ENCODE results near the gene EED. TPM values are rescaled to one million over a fixed set of nuclear protein-coding genes. Genes with fewer than 3 reads are reported as not detected.
"Not testable (repeated sequence)": the region's sequence is repeated elsewhere in the genome, so short reads cannot be mapped to it uniquely, and the experiment has no call there.

The EED gene
- total RNA-seq, 1 donor from 2014 or later, result 29.7 TPM

DNA sequence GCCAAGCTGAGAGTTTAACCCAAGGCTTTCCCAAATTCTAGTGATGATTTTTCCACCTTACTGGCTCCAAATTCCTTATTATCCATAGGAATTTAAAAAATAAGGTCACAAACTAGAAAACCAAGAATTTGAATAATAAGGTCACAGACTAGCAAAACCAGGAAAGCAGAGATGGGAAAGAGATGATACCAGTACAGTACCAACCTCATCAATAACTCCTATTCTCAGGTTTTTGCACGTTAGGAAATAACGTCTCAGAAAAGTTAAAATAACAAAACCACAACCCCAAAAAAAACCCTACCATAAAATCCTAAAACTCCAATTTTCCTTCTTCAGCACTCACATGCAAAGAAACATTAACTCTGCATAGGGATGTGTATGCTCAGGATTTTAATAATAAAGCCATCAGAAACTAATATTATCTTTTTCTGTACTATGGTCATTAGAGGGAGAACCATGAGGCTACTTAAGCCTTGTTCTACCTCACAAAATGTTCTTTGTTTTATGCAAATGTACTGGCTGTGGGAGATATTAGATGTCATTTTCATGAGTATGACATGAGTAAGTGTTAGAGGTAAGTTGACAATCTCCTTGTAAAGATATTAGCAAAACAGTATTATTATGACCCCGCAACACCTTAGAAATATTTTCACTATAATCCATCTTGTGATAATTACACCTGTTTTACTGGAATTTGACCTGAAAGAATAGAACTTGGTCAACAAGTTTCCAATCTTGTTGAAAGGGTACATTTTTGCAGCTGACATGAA lies 16.1 kb upstream of the EED start:
- no peaks in the 10 kb centered on the region for H3K27me3 ChIP-seq
- no peaks in the 10 kb centered on the region for H3K9me3 ChIP-seq
- no peaks in the 10 kb centered on the region for H3K36me3 ChIP-seq
- H3K27ac ChIP-seq, result no peak overlapping the region
- intact Hi-C loops (cut with DNase I), result no loop called here
- TF ChIP-seq, protein P1, sequence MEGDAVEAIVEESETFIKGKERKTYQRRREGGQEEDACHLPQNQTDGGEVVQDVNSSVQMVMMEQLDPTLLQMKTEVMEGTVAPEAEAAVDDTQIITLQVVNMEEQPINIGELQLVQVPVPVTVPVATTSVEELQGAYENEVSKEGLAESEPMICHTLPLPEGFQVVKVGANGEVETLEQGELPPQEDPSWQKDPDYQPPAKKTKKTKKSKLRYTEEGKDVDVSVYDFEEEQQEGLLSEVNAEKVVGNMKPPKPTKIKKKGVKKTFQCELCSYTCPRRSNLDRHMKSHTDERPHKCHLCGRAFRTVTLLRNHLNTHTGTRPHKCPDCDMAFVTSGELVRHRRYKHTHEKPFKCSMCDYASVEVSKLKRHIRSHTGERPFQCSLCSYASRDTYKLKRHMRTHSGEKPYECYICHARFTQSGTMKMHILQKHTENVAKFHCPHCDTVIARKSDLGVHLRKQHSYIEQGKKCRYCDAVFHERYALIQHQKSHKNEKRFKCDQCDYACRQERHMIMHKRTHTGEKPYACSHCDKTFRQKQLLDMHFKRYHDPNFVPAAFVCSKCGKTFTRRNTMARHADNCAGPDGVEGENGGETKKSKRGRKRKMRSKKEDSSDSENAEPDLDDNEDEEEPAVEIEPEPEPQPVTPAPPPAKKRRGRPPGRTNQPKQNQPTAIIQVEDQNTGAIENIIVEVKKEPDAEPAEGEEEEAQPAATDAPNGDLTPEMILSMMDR (IDR thresholded peaks at IDR 0.05), result no peak
- TF ChIP-seq POLR2AphosphoS5 (IDR thresholded peaks at IDR 0.05; ENCODE audit: insufficient read depth in 1 of 2, low read depth in 1 of 2) (no peak), POLR2A (IDR thresholded peaks at IDR 0.05) (no peak)
- no peaks in the 10 kb centered on the region for H3K4me1 ChIP-seq
- no peak for DNase-seq (ENCODE audit: extremely low spot score in 2 of 2)
- no peak overlapping the region for H3K4me3 ChIP-seq

DNA sequence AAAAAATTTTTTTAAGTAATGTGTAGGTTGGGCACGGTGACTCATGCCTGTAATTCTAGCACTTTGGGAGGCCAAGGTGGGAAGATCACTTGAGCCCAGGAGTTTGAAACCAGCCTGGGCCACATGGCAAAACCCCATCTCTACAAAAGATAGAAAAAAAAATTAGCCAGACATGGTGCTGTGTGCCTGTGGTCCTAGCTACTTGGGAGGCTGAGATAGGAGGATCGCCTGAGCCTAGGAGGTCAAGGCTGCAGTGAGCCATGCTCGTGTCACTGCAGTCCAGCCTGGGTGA lies 15.6 kb upstream of the EED start:
- H3K36me3 ChIP-seq; H3K9me3 ChIP-seq; intact Hi-C loops (cut with DNase I); H3K27ac ChIP-seq; H3K4me3 ChIP-seq; H3K27me3 ChIP-seq; DNase-seq (ENCODE audit: extremely low spot score in 2 of 2); H3K4me1 ChIP-seq: not testable (repeated sequence)

DNA sequence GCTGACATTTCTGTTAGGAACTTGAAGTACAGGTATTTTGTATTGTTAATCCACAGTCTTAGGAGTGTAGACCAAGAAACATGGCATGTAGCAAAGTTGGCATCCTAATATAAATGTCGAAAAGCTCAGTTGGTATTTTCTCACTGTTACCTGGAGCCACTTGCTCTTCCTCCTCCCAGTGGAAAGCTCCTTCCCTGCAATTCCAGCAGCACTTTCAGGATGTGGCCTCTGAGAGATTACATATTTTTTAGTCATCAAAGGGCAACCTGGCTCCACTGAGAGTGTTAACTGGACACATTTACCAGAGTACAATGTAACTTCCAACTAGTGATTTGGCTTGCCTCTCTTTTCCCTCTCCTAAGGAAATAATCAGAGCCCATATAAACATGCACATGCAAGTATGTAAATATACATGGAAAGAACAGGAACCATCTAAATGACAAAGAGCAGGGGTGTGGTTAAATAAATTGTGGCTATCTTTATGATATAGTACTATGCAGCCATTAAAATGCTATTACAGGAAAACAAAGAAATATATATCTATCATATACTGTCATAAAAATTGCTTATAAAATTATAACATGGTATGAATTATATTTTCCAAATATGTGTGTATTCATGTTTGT lies 14.3 kb upstream of the EED start:
- Histone ChIP-seq H3K4me3 (no peak overlapping the region), H3K36me3 (no peaks in the 10 kb centered on the region), H3K27ac (no peak overlapping the region), H3K4me1 (no peaks in the 10 kb centered on the region), H3K27me3 (no peaks in the 10 kb centered on the region), H3K9me3 (no peaks in the 10 kb centered on the region)
- TF ChIP-seq, protein P1 (IDR thresholded peaks at IDR 0.05), result no peak
- TF ChIP-seq POLR2A (IDR thresholded peaks at IDR 0.05), result no peak
- no peak for TF ChIP-seq POLR2AphosphoS5 (IDR thresholded peaks at IDR 0.05; ENCODE audit: insufficient read depth in 1 of 2, low read depth in 1 of 2)
- no peak for DNase-seq (ENCODE audit: extremely low spot score in 2 of 2)
- intact Hi-C loops (cut with DNase I), result no loop called here

DNA sequence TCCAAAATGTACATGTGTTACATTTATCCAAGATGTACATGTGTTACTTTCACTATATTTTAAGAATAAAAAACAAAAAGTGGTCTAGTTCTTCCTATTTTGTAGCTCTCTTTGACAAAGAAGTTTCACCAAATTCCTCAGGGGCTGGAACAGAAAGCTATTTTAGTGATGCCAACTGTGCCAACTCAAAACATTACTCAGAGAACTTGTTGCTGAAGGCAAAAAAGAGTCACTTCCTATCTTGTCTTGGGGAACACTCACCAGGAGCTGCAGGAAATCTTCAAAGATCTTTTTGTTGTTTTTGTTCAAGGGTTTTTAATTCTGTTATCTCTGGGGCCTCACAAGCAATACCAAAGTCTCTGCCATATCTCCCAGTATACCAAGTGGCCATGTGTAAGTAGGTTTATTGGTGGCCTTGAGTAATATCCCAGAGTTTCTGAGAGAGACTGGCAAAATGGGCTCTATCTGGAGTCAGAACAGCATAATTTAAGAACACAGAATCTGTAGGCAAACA lies 13.6 kb upstream of the EED start:
- Histone ChIP-seq H3K4me1 (no peaks in the 10 kb centered on the region), H3K9me3 (no peaks in the 10 kb centered on the region), H3K36me3 (no peaks in the 10 kb centered on the region), H3K27ac (no peak overlapping the region), H3K4me3 (no peak overlapping the region), H3K27me3 (no peaks in the 10 kb centered on the region)
- intact Hi-C loops (cut with DNase I), result no loop called here
- DNase-seq (ENCODE audit: extremely low spot score in 2 of 2), result no peak
- TF ChIP-seq, protein P1 (IDR thresholded peaks at IDR 0.05), result no peak
- no peak for TF ChIP-seq POLR2A (IDR thresholded peaks at IDR 0.05)
- TF ChIP-seq POLR2AphosphoS5 (IDR thresholded peaks at IDR 0.05; ENCODE audit: insufficient read depth in 1 of 2, low read depth in 1 of 2), result no peak

DNA sequence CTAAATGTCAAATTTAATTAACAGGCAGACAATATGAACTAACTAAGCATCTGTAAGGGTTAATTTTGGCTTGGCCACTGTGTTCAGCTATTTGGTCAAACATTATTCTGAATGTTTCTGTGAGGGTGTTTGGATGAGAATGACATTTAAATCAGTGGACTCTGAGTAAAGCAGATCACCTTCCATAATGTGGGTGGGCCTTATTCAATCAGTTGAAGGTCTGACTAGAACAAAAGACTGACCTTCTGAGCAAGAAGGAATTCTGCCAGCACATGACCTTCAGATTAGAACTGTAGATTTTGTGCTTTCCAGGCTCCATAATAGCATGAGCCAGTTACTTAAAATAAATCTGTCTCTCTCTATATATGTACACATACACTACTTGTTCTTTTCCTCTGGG lies 12.0 kb upstream of the EED start:
- Histone ChIP-seq H3K4me1 (no peaks in the 10 kb centered on the region), H3K9me3 (no peaks in the 10 kb centered on the region), H3K27ac (no peak overlapping the region), H3K36me3 (no peaks in the 10 kb centered on the region), H3K27me3 (no peaks in the 10 kb centered on the region), H3K4me3 (no peak overlapping the region)
- intact Hi-C loops (cut with DNase I), result no loop called here
- TF ChIP-seq POLR2A (IDR thresholded peaks at IDR 0.05) (no peak), POLR2AphosphoS5 (IDR thresholded peaks at IDR 0.05; ENCODE audit: insufficient read depth in 1 of 2, low read depth in 1 of 2) (no peak)
- TF ChIP-seq, protein P1 (IDR thresholded peaks at IDR 0.05), result no peak
- no peak for DNase-seq (ENCODE audit: extremely low spot score in 2 of 2)

All from vagina (tissue), 2 donors.